Epithelial cell of esophagus (primary cell): ENCODE data around the gene ATP5F1E.

ENCODE experiments used
- DNase-seq: peaks from one replicate; pipeline ENCODE4 v3.0.0; 2010; ENCODE audit warnings: low read depth
- H3K4me3 ChIP-seq: 2 replicates; pipeline ENCODE4 v1.5.1; 2011; ENCODE audit warnings: mild to moderate bottlenecking, low read length, control low read depth
- TF ChIP-seq, protein P1 (sequence below): IDR thresholded peaks from 2 replicates; pipeline ENCODE4 v1.5.1; 2011; ENCODE audit warnings: low read depth, mild to moderate bottlenecking, low read length, control low read depth, inconsistent platforms; ENCODE audit not compliant: insufficient read depth; ENCODE audit errors: missing control alignments

ATP5F1E gene

DNA sequence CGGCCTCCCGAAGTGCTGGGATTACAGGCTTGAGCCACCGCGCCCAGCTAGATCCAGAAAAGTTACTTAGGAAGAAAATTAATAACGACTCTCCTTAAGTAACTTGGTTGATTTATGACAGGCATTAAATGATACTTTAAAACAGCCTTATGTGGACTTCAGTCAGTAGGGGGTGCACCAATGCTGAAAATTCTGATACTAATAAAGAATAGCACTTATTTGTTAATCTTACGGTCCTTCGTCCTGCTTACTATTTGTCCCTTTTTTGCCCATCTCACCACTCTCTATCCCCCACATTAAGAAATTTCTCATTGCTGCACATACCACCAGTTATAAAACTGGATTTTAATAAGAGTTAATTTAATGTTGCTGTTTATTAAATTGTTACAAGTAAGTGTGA is 23.2 kb upstream of the ATP5F1E start:
- DNase-seq, result peak; percentile 50
- no peak overlapping the region for H3K4me3 ChIP-seq
- TF ChIP-seq, protein P1, sequence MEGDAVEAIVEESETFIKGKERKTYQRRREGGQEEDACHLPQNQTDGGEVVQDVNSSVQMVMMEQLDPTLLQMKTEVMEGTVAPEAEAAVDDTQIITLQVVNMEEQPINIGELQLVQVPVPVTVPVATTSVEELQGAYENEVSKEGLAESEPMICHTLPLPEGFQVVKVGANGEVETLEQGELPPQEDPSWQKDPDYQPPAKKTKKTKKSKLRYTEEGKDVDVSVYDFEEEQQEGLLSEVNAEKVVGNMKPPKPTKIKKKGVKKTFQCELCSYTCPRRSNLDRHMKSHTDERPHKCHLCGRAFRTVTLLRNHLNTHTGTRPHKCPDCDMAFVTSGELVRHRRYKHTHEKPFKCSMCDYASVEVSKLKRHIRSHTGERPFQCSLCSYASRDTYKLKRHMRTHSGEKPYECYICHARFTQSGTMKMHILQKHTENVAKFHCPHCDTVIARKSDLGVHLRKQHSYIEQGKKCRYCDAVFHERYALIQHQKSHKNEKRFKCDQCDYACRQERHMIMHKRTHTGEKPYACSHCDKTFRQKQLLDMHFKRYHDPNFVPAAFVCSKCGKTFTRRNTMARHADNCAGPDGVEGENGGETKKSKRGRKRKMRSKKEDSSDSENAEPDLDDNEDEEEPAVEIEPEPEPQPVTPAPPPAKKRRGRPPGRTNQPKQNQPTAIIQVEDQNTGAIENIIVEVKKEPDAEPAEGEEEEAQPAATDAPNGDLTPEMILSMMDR, result peak; percentile 42

DNA sequence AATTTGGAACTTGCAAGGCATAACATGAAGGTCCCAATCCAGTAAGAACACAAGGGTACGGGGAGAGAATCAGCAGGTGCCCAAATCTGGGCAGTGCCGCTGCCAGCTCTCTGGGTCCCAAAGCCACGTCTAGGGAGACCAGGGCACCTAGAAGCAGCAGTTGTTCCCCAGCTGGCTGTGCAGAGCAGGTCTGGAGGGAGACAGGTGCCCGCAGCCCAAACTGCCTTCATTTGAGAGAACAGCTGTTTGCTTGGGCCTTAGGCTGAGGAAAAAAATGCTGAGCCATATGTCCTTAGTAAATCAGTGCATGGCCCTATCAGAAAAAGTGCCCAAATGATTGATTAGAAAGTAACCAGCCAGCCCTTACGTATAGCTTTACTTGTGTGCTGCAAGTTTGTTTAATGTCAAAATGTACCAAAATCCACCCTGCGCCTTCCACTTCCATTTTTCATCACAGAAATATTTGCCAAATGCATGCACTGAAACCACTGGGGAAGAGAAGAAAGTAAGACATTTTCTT is 19.6 kb upstream of the ATP5F1E start:
- TF ChIP-seq, protein P1, result no peak
- no peak for DNase-seq

DNA sequence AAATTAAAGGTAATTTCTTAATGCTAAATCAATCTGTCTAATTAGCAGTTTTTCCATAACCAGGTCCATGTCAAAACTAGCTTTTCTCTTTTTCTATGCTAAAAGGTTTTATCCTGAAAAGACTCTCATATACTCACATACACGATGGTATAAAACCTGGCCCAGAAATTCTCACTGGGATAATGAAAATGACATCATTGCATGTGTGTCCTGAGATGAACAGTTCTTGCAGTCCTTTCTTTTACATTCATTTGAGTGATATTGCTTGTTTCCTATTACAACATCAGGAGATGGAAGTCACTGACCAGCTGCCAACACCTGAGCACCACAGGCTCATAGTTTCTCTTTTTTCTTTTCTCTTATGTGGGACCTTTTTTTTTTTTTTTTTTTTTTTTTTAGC is 18.3 kb upstream of the ATP5F1E start:
- DNase-seq, result no peak
- no peak overlapping the region for H3K4me3 ChIP-seq
- TF ChIP-seq, protein P1, result no peak

More for the DNA sequence above, 19.6 kb upstream of the ATP5F1E start:
- no peak overlapping the region for H3K4me3 ChIP-seq

DNA sequence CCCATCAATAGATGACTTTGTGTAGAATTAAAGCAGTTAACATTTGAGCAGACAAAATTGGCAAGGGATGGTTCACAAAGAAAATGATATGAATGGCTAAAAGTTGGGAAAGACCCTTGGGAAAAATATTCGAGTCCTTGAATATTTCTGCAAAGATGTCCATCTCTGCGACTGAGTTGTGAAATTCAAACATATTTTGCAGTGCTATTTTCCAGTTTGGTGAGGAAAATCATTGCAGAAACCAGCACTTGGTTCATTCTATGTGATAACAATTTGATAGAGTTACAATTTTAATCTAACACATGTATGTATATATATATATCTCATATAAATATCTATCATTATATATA is 16.5 kb upstream of the ATP5F1E start:
- TF ChIP-seq, protein P1, result no peak
- DNase-seq, result no peak
- H3K4me3 ChIP-seq, result no peak overlapping the region

DNA sequence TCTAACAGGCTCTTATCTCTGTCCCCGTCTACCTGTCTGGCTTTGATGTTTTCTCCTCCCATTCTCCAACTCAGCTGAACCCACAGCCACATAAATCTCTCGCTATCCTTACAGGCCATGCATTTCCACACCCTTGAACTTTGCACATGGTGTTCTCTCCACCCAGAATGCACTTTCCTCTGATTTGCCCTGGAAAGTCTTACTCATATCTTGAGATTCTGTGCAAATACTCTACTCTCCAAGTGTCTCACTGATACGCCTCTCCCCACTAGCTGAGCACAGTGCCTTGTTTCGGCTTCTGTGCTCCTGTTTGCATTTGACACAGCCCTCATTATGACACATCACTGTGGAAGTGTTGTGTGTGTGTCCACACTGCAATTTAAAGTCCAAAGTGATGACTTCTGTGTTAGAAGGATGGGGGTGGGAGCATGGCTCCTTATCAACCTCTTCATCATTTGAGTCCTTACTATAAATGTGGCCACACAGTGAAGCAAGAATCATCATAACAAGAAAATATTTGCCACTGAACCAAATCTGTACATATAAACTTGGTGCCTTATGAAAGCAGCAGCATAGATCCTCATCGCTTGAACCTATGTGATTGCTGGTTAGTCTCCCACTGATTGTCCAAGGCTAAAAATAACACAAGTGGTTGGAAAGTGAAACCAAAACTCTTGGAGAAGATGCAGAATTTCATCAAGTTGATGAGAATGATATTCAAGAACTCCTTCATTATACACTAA is 16.0 kb upstream of the ATP5F1E start:
- no peak overlapping the region for H3K4me3 ChIP-seq
- TF ChIP-seq, protein P1, result no peak
- DNase-seq, result peak; percentile 70

DNA sequence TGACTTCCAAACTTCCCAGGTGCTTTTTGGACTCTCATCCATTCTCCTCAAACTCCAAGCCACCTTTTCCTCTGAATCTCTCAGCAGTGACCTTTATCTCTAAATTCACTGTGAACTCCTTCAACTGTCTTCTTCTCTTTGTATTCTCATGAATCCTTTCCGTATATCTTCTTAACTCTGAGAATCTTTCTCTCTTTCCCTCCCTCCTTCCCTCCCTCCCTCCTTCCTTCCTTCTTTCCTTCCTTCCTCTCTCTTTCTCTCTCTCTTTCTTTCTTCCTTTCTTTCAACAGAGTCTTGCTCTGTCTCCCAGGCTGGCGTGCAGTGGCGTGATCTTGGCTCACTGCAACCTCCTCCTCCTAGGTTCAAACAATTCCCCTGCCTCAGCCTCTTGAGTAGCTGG is 14.7 kb upstream of the ATP5F1E start:
- H3K4me3 ChIP-seq, result no peak overlapping the region
- DNase-seq, result no peak
- TF ChIP-seq, protein P1, result no peak

DNA sequence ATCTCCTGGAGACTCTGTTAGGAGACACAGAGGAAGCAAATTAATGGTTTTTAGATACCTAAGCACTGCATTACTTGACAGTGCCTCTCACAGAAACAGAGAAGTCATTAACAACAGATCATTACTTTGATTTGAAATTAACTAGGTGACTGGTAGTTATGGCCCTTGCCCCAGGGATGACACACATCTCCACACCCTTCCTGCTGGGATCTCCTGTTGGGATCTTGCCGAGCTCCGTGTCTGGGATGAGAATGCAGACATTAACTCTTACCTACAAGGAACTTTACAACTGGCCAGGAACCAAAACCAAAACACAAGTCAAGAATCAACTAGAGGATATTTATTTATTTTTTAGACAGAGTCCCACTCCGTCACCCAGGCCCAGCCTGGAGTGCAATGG is 12.7 kb upstream of the ATP5F1E start:
- H3K4me3 ChIP-seq, result no peak overlapping the region
- TF ChIP-seq, protein P1, result no peak
- peak; percentile 24 for DNase-seq
